Duodenal mucosa (tissue), 2 donors: ENCODE measurements around the gene RNU1-1.
"Not testable (repeated sequence)": the region's sequence is repeated elsewhere in the genome, so short reads cannot be mapped to it uniquely, and the experiment has no call there.

Experiments
- H3K27ac ChIP-seq: one replicate; pipeline ENCODE4 v1.7.0; 2013; ENCODE audit warnings: low read depth, low read length
- H3K27me3 ChIP-seq, 2 donors: one replicate each; pipeline ENCODE4 v1.7.0; 2013; ENCODE audit warnings: low read length in 2 of 2, control low read depth in 1 of 2; ENCODE audit not compliant: insufficient read depth in 2 of 2, control insufficient read depth in 1 of 2
- H3K36me3 ChIP-seq, 2 donors: one replicate each; pipeline ENCODE4 v1.7.0; 2013; ENCODE audit warnings: low read length in 2 of 2, control low read depth in 1 of 2; ENCODE audit not compliant: insufficient read depth in 2 of 2, control insufficient read depth in 1 of 2
- H3K4me1 ChIP-seq, 2 donors: one replicate each; pipeline ENCODE4 v1.7.0; 2013; ENCODE audit warnings: low read length in 2 of 2, control low read depth in 1 of 2; ENCODE audit not compliant: insufficient read depth in 2 of 2, control insufficient read depth in 1 of 2
- H3K4me3 ChIP-seq, 2 donors: one replicate each; pipeline ENCODE4 v1.7.0; 2013; ENCODE audit warnings: low read length in 2 of 2, low read depth in 1 of 2
- H3K9ac ChIP-seq, 2 donors: one replicate each; pipeline ENCODE4 v1.7.0; 2013; ENCODE audit warnings: low read length in 2 of 2, low read depth in 1 of 2
- H3K9me3 ChIP-seq, 2 donors: one replicate each; pipeline ENCODE4 v1.7.0; 2013; ENCODE audit warnings: low read length in 2 of 2, control low read depth in 1 of 2; ENCODE audit not compliant: control insufficient read depth in 1 of 2

The RNU1-1 gene

GRCh38 chr1:16493731-16494130, 20.4 kb downstream of the RNU1-1 start:
- not testable (repeated sequence) for H3K36me3 ChIP-seq, H3K4me1 ChIP-seq, H3K27ac ChIP-seq, H3K27me3 ChIP-seq, H3K4me3 ChIP-seq, H3K9me3 ChIP-seq, H3K9ac ChIP-seq

- H3K9ac ChIP-seq, H3K27me3 ChIP-seq, H3K9me3 ChIP-seq, H3K27ac ChIP-seq, H3K36me3 ChIP-seq, H3K4me1 ChIP-seq, H3K4me3 ChIP-seq: not testable (repeated sequence)
Measured at GRCh38 chr1:16492937-16493336, 21.1 kb downstream of the RNU1-1 start.

DNA sequence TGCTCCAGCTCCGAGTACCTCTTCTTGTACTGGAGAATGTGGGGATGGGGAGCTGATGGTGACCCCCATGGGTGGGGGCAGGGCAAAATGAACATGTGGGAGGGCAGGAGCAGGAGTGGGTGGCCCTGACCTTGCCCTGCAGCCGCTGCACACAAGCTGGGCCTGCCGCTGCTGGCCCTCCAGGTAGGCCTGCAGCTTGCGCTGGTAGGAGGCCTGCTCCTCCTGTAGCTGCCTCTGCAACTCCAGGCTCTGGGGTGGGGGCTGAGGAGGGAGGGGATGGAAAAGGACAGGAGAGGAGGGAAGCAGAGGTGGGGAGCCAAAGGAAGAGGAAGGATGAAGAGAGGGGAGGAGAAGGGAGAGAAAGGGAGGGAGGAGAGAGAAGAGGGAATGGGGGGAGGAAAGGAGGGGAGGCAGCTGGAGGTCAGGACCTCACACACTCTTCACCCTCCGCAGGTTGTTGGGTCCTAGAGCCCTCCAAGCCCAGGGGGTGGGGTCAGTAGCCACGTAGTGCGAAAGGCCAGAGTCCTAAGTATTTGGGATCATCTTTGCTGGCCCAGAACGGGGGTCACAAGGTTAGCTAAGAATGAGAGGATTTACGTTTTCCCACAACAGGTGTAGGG, 22.9 kb downstream of the RNU1-1 start:
- Histone ChIP-seq H3K4me1 (no peaks in the 10 kb centered on the region), H3K36me3 (peaks cover 0 to 1% of the 10 kb centered on the region in 2 donors)

DNA sequence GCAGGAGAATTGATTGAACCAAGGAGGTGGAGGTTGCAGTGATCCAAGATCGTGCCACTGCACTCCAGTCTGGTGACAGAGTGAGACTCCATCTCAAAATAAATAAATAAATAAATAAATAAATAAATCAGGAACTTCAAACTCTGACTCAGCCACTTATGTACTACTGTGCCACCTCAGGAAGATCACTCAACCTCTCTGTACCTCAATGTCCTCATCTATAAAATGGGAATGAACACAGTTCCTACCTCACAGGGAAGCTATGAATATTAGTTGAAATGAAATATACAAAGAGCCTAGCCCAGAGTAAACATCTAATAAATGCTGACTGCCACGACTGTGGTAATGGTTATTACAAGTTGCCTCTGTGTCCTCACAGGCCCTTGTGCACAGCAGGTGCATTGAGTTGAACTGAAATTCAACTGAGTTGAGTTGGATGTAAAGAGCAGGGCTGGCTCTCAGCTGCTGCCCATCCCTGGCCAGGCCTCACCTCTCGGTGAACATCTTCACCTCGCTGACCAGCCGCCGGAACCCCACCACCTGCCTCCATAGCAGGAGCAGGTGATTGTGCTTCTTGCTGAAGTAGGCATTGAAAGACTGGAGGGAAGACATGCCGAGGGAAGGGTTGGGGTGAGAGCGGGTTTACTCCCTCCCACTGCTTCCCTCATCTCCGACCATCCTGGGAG, 24.7 kb downstream of the RNU1-1 start:
- H3K27me3 ChIP-seq, H3K4me1 ChIP-seq, H3K36me3 ChIP-seq, H3K27ac ChIP-seq, H3K4me3 ChIP-seq, H3K9ac ChIP-seq, H3K9me3 ChIP-seq: not testable (repeated sequence)

More for the DNA sequence above, 22.9 kb downstream of the RNU1-1 start:
- H3K9me3 ChIP-seq: no peaks in the 10 kb centered on the region
- no peak overlapping the region for H3K4me3 ChIP-seq
- no peak overlapping the region for H3K27ac ChIP-seq
- H3K9ac ChIP-seq: no peak overlapping the region
- H3K27me3 ChIP-seq: no peaks in the 10 kb centered on the region

DNA sequence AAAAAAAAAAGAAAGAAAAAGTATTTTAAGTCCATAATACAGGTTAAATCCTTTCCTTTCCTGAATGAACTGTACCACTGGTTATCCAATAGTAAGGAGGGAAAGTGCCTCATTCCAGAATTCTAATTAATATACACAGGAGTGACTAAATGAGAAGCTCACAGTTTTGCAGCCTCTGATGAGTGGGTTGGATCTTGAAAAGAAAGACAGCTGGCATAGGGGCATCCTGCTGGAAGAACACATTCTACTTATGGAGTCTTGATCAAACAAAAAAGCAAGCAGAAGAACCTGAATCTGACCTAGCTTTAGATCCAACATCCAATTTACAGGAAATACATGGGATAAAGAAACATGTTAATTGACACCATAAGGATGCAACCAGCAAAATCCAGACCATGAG, 27.1 kb downstream of the RNU1-1 start:
- H3K4me3 ChIP-seq, H3K4me1 ChIP-seq, H3K9ac ChIP-seq, H3K36me3 ChIP-seq, H3K27me3 ChIP-seq, H3K9me3 ChIP-seq, H3K27ac ChIP-seq: not testable (repeated sequence)

DNA sequence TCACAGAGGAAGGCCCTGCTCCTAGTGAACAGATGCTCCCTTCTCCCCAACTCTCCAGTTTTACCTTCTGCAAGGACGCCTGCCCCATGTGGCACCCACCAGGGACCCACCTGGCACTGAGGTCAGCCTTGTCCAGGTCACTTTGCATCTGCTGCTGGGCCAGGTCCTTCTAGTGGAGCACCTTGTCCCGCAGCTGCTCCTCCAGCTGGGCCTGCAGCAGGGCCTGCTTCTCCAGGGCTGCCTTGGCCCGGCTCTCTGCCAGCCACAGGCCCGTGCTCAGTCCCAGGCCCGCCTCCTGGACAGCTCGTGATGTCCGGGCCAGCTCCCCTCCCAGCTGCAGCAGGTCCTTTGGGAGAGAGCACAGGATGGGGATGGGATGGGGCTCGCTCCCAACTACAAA, 27.8 kb downstream of the RNU1-1 start:
- not testable (repeated sequence) for H3K4me1 ChIP-seq, H3K4me3 ChIP-seq, H3K9ac ChIP-seq, H3K36me3 ChIP-seq, H3K27ac ChIP-seq, H3K27me3 ChIP-seq, H3K9me3 ChIP-seq

DNA sequence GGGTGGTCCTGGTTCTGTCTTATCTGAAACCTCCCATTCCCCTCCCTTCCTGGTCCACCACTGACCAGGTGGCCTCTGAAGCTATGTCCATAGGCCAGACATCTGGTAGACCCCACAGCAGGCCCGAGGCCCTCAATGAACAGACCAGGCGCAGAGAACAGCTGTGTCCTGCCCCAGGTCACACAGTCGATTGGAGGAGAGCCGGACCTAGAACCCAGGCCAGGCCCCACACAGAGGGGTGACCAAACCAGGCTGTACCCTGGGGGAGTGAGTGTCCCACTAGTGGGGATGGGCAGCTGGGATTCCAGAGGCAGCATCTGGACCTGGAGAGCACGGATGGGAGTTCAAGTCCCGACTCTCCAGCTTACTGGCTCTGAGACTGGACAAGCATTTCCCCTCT, 29.2 kb downstream of the RNU1-1 start:
- no peaks in the 10 kb centered on the region for H3K27me3 ChIP-seq
- no peaks in the 10 kb centered on the region for H3K9me3 ChIP-seq
- peaks cover 4% of the 10 kb centered on the region in 2 donors for H3K36me3 ChIP-seq
- H3K4me3 ChIP-seq: no peak overlapping the region
- H3K4me1 ChIP-seq: no peaks in the 10 kb centered on the region
- H3K27ac ChIP-seq: no peak overlapping the region
- no peak overlapping the region for H3K9ac ChIP-seq

DNA sequence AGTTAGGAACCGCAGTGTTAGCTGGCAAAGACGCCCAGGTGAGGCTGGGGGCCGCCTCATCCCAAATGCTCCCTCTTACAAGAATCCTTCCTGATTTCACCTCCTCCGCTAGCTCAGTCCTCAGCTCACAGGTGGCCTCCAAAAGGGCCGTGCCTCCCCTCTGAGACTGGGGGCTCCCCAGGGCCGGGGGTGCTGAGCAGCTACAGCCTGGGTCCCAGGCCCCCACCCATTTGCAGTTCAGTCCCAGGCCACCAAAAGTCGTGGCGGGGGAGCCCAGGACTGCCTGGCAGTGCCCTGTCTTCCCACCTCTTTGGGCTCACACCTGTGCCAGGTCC, 29.6 kb downstream of the RNU1-1 start:
- no peak overlapping the region for H3K27ac ChIP-seq
- no peak overlapping the region for H3K9ac ChIP-seq
- H3K9me3 ChIP-seq: no peaks in the 10 kb centered on the region
- no peaks in the 10 kb centered on the region for H3K4me1 ChIP-seq
- H3K4me3 ChIP-seq: no peak overlapping the region
- no peaks in the 10 kb centered on the region for H3K27me3 ChIP-seq
- H3K36me3 ChIP-seq: peaks cover 4% of the 10 kb centered on the region in 2 donors

DNA sequence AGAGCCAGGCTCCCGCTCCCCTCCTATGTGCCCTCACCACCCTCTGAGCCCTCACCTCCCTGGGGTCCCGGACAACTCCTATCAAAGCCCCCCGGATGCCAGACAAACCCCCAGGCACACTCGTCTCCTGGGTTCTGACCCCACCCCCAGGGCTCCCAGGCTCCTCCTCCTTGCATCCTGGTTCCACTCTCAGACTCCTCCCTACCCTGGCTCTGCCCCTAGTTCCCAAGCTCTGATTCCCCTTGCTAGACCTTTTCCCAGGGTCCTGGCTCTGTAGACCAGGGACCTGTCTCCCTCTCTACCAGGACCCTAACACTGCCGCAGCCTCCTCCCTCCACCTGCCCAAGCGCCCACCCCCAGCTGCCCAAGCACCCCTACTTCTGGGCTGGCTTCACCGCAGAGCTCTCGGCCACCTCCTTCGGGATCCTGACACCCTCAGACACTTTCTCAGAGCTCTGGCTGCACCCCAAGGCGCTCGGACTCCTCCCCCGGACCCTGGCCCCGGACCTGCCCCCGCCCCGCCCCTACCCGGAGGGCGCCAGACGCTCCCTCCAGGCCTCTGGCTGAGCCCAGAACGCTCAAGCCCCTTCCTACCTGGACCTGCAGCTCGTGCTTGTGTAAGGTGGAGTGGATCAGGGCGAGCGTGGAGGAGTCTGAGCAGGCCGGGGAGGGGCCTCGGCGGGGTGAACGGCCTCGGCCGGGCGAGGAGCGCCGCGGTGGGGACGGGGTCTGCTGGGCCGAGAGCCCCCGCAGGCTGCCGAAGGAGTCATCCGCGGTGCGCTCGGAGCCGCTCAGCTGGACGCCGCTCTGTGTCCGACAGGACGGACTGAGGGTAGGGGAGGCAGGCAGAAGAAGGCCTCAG, 30.2 kb downstream of the RNU1-1 start:
- not testable (repeated sequence) for H3K9me3 ChIP-seq, H3K9ac ChIP-seq, H3K27ac ChIP-seq, H3K4me3 ChIP-seq, H3K36me3 ChIP-seq, H3K27me3 ChIP-seq, H3K4me1 ChIP-seq

GRCh38 chr1:16483146-16483545, 30.9 kb downstream of the RNU1-1 start:
- H3K9me3 ChIP-seq, H3K4me1 ChIP-seq, H3K36me3 ChIP-seq: not testable (repeated sequence)

More at GRCh38 chr1:16483146-16483545, 30.9 kb downstream of the RNU1-1 start:
- H3K9ac ChIP-seq, H3K27ac ChIP-seq, H3K4me3 ChIP-seq, H3K27me3 ChIP-seq: not testable (repeated sequence)
